ENCODE results near the gene OBI1.

Gene OBI1

DNA sequence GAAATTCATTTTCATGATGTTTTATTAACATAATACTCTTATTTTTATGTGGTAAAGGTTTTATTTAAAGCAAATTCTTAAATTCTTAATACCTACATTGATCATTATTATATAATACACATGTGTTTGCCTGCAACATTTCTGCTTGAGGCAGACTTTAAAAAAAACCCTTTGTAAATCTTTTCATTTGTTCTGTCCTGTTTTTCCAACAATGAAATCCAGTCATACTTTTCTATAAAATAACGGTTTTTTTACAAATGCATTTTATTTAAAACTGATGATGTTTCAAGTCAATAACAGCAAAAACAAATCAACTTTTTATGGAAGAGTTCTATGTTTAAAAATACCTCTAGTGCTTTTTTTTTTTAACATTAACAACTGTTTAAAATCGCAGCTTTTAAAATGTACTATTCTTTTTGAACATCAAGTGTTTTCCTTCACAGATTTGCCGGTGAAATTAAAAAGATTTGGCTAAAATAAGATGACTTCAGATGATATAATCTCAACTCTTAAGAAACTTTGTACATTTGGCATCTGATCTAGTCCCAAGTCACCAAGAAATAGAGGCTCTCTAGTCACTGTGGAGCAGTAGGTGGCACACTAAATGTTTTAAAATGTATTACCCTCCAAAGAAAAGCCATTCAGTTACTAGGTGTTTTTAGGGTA is 60.7 kb downstream of the OBI1 start:
- Histone ChIP-seq H3K9ac (ENCODE audit: low read depth in 1 of 2, low read length in 2 of 2) (no peak overlapping the region), H3K27ac (ENCODE audit: low read depth in 2 of 2, low read length in 2 of 2) (no peak overlapping the region), H3K4me3 (ENCODE audit: low read length in 2 of 2) (no peak overlapping the region), H3K4me1 (ENCODE audit: control insufficient read depth in 2 of 2, insufficient read depth in 2 of 2, low read length in 2 of 2) (peaks cover 13 to 16% of the 10 kb centered on the region in 2 donors), H3K27me3 (ENCODE audit: control insufficient read depth in 2 of 2, insufficient read depth in 2 of 2, low read length in 2 of 2) (peaks cover 84 to 93% of the 10 kb centered on the region in 2 donors), H3K36me3 (ENCODE audit: control insufficient read depth in 2 of 2, insufficient read depth in 2 of 2, low read length in 2 of 2) (no peaks in the 10 kb centered on the region), H3K9me3 (ENCODE audit: control insufficient read depth in 2 of 2, low read length in 2 of 2) (no peaks in the 10 kb centered on the region)

DNA sequence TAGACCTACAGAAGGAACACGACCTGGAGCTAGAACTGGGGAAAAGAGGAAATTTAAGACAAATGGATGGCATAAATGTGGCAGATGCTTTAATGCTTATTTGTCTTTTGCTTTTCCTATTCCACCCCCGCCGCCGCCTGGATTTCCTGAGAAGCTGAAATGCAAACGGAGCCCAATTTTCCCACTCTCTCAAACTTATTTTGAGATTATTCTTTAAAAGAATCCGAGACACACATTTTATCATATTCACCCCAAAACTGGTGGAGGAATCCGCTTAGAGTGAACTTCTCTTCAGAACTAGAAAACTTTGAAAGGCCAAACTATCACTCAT is 61.4 kb downstream of the OBI1 start:
- Histone ChIP-seq H3K27me3 (ENCODE audit: control insufficient read depth in 2 of 2, insufficient read depth in 2 of 2, low read length in 2 of 2) (peaks cover 83 to 93% of the 10 kb centered on the region in 2 donors), H3K9ac (ENCODE audit: low read depth in 1 of 2, low read length in 2 of 2) (no peak overlapping the region), H3K9me3 (ENCODE audit: control insufficient read depth in 2 of 2, low read length in 2 of 2) (no peaks in the 10 kb centered on the region), H3K27ac (ENCODE audit: low read depth in 2 of 2, low read length in 2 of 2) (no peak overlapping the region), H3K4me3 (ENCODE audit: low read length in 2 of 2) (no peak overlapping the region), H3K36me3 (ENCODE audit: control insufficient read depth in 2 of 2, insufficient read depth in 2 of 2, low read length in 2 of 2) (no peaks in the 10 kb centered on the region), H3K4me1 (ENCODE audit: control insufficient read depth in 2 of 2, insufficient read depth in 2 of 2, low read length in 2 of 2) (peaks cover 9 to 11% of the 10 kb centered on the region in 2 donors)

DNA sequence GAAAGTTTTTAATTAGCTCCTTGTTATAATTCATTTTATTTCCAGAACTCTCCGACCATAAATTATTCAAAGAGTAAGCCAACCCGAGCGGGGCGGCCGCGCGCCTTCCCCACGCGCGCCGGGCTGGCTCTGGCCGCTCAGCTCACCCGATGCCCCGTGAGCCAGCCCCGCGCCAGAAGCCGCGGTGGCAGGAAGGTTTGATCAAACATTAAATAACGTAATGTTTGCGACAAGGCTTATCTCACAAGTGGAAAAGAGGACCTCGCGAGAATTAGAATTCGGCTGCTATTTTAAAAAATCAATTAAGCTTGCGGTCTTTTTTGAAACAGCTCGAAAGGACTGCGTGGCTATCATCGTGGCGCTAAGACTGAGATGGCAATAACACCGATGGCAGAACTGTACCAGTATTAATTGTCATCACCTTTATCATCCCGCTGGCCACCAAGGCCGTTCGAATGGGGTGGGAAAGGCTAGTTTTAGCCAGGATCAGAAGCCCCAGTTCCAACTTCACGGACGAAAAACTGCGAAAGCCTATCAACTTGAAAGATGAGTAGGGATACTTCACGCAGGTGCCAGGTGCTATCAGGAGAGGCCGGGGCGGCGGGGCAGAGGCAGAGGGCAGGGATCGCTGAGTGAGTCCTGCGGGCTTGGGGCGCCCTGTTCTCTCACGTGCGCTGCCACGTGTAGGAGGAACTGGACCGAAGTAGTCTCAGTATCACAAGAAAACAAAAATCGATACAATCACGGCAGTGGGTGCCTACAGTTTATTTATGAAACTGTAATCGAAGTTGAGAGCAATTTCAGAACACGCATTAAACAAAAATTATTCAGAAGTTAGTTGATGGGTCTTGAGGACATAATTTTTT is 62.0 kb downstream of the OBI1 start:
- Histone ChIP-seq H3K4me3 (ENCODE audit: low read length in 2 of 2) (no peak overlapping the region), H3K4me1 (ENCODE audit: control insufficient read depth in 2 of 2, insufficient read depth in 2 of 2, low read length in 2 of 2) (peaks cover 5 to 7% of the 10 kb centered on the region in 2 donors), H3K9ac (ENCODE audit: low read depth in 1 of 2, low read length in 2 of 2) (no peak overlapping the region), H3K27ac (ENCODE audit: low read depth in 2 of 2, low read length in 2 of 2) (no peak overlapping the region), H3K27me3 (ENCODE audit: control insufficient read depth in 2 of 2, insufficient read depth in 2 of 2, low read length in 2 of 2) (peaks cover 81 to 92% of the 10 kb centered on the region in 2 donors), H3K36me3 (ENCODE audit: control insufficient read depth in 2 of 2, insufficient read depth in 2 of 2, low read length in 2 of 2) (no peaks in the 10 kb centered on the region), H3K9me3 (ENCODE audit: control insufficient read depth in 2 of 2, low read length in 2 of 2) (no peaks in the 10 kb centered on the region)

DNA sequence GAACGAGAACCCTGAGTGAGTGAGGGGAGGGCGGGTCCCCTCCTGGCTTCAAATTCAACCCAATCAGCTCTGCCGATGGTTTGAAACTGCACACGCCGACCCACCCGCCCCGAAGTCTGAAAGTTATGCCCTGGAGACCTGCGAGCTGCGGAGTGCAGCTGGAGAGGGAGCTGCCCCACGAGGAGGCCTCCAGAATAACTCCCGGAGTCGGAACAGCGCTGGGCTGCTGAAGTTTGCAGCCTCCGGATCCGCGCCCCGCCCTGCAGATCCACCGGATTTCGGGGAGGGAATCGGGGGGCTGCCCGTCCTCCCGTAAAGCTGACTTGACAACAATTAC is 62.6 kb downstream of the OBI1 start:
- H3K36me3 ChIP-seq (ENCODE audit: control insufficient read depth in 2 of 2, insufficient read depth in 2 of 2, low read length in 2 of 2), result no peaks in the 10 kb centered on the region
- peaks cover 3% of the 10 kb centered on the region in 2 donors for H3K4me1 ChIP-seq (ENCODE audit: control insufficient read depth in 2 of 2, insufficient read depth in 2 of 2, low read length in 2 of 2)
- H3K4me3 ChIP-seq (ENCODE audit: low read length in 2 of 2), result no peak overlapping the region
- H3K27ac ChIP-seq (ENCODE audit: low read depth in 2 of 2, low read length in 2 of 2), result no peak overlapping the region
- peaks cover 79 to 89% of the 10 kb centered on the region in 2 donors for H3K27me3 ChIP-seq (ENCODE audit: control insufficient read depth in 2 of 2, insufficient read depth in 2 of 2, low read length in 2 of 2)
- H3K9ac ChIP-seq (ENCODE audit: low read depth in 1 of 2, low read length in 2 of 2), result no peak overlapping the region
- H3K9me3 ChIP-seq (ENCODE audit: control insufficient read depth in 2 of 2, low read length in 2 of 2), result no peaks in the 10 kb centered on the region

DNA sequence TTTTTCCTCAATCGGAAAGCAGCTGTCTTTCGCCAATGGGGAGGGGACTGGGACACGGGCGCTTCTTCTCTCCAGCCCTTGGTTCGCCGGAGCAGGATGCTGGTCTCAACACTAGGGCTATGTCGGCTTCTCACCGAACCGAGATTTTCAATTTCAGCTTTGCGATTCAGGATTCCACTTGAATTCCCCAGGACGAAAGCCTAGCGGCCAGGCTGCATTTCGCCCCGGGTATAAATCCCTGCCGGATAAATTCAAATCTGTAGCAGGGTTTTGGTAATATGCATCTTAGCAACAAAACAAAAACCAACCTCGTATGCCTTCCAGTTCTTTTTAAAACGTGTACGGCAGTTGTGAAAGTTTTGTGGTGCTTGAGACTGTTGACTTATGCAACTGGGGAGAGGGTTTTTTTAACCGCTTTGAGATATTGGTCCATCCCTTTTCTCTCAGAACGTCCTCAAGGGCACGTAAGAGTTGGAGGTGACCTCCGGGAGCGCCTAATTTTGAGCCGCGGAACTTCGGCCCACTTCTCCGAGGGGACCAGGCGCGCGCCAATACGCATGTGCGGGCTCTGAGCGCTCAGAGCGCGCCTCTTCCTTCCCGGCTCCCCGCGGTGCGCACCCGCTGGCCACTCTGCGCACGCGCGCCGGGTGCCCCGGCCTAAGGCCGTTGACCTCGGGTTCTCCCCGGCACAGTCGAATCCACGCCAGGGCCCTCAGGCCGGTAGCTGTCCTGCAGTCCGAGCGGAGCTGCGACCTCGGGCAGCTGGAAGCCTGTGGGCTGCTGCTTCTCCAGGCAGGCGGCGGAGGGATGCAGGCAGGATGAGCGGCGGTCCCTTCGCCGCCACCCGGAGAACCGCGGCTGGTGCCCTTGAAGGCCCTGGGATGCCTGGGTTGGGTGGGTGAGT is 63.2 kb downstream of the OBI1 start:
- Histone ChIP-seq H3K4me3 (ENCODE audit: low read length in 2 of 2) (no peak overlapping the region), H3K4me1 (ENCODE audit: control insufficient read depth in 2 of 2, insufficient read depth in 2 of 2, low read length in 2 of 2) (no peaks in the 10 kb centered on the region), H3K27me3 (ENCODE audit: control insufficient read depth in 2 of 2, insufficient read depth in 2 of 2, low read length in 2 of 2) (peaks cover 75 to 83% of the 10 kb centered on the region in 2 donors), H3K36me3 (ENCODE audit: control insufficient read depth in 2 of 2, insufficient read depth in 2 of 2, low read length in 2 of 2) (no peaks in the 10 kb centered on the region), H3K9ac (ENCODE audit: low read depth in 1 of 2, low read length in 2 of 2) (no peak overlapping the region), H3K9me3 (ENCODE audit: control insufficient read depth in 2 of 2, low read length in 2 of 2) (no peaks in the 10 kb centered on the region), H3K27ac (ENCODE audit: low read depth in 2 of 2, low read length in 2 of 2) (no peak overlapping the region)

DNA sequence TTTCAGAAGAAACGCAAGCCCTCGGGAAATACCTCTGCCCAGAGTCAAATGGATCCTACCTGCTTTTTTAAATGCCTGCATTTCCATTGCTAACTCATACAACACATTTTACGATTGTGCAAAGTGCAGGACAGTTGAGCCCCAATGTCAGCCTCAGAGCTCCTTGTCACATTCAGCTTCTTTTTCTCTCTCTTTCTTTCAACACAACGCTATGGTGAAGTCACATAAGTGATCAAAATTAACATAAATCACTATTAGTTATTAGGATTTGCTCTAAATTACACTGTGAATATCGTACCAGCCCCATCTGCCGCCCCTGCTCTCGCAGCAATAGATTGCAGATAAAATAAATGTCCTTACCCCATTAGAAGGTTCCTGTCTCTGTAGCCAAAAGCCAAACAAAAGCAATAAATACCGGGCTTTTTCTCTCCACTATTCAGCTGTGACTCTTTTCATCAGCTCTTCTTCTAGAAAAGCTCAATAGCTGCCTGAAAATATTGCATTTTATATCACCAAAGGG is 64.4 kb downstream of the OBI1 start:
- Histone ChIP-seq H3K9me3 (ENCODE audit: control insufficient read depth in 2 of 2, low read length in 2 of 2) (peaks cover 0 to under 1% of the 10 kb centered on the region in 2 donors), H3K4me3 (ENCODE audit: low read length in 2 of 2) (no peak overlapping the region), H3K36me3 (ENCODE audit: control insufficient read depth in 2 of 2, insufficient read depth in 2 of 2, low read length in 2 of 2) (no peaks in the 10 kb centered on the region), H3K27ac (ENCODE audit: low read depth in 2 of 2, low read length in 2 of 2) (no peak overlapping the region), H3K27me3 (ENCODE audit: control insufficient read depth in 2 of 2, insufficient read depth in 2 of 2, low read length in 2 of 2) (peaks cover 66 to 70% of the 10 kb centered on the region in 2 donors), H3K4me1 (ENCODE audit: control insufficient read depth in 2 of 2, insufficient read depth in 2 of 2, low read length in 2 of 2) (no peaks in the 10 kb centered on the region), H3K9ac (ENCODE audit: low read depth in 1 of 2, low read length in 2 of 2) (no peak overlapping the region)

DNA sequence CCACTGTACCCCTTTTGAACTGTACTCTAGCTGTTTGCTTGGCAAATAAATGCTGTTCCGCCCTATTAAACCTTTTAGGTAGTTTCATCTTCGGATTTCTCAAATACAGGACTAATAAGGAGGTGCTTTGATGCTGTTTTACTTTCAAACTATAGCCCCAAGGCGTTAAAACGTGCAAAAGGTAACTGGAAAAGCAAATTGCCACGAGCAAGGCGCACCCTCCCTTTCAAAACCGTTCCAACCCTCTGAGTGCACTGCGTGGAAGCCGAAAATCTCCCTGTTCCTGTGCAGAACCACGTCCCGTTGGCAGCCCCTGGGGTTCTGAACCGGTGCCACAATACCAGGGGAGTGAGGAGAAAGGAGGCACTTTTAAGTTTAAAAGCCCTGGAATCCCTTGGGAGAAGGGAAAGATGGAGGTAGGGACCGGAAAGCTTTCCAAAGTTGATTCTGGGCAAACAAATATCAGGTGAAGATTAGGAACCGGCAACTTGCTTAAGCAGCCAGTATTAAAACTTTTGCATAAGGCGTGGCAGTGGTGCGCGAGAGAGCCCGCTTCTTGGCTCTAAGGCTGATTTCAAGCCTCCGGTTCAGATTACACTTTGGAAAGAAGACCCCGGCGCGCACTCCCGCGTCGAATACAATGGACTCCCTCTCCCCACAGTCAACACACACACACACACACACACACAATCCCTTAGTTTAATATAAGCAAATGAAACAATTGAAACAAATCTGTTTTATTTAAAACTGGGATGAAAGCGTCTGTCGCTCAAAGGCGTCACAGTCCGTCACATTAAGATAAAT is 65.1 kb downstream of the OBI1 start:
- Histone ChIP-seq H3K36me3 (ENCODE audit: control insufficient read depth in 2 of 2, insufficient read depth in 2 of 2, low read length in 2 of 2) (no peaks in the 10 kb centered on the region), H3K27ac (ENCODE audit: low read depth in 2 of 2, low read length in 2 of 2) (no peak overlapping the region), H3K27me3 (ENCODE audit: control insufficient read depth in 2 of 2, insufficient read depth in 2 of 2, low read length in 2 of 2) (peaks cover 59 to 64% of the 10 kb centered on the region in 2 donors), H3K9ac (ENCODE audit: low read depth in 1 of 2, low read length in 2 of 2) (no peak overlapping the region), H3K9me3 (ENCODE audit: control insufficient read depth in 2 of 2, low read length in 2 of 2) (peaks cover 0 to 2% of the 10 kb centered on the region in 2 donors), H3K4me3 (ENCODE audit: low read length in 2 of 2) (no peak overlapping the region), H3K4me1 (ENCODE audit: control insufficient read depth in 2 of 2, insufficient read depth in 2 of 2, low read length in 2 of 2) (no peaks in the 10 kb centered on the region)

DNA sequence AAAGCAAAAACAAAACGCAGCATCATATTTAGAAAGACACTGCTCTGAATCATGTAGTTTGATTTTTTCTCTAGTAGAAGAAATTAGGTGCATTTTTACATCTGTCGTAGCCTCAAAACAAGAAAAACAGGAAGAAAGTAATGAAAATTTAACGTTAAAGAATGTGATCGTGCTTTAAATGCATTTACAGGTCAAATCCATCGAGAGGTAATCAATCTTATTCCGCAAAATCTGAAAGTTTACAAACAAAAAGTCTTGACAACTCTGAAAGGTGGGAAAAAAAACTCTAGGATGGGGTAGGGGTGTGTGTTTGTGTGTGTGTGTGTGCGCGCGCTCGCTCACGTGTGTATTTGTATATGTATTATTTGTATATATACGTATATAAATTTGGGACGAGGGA is 65.8 kb downstream of the OBI1 start:
- Histone ChIP-seq H3K9ac (ENCODE audit: low read depth in 1 of 2, low read length in 2 of 2) (no peak overlapping the region), H3K36me3 (ENCODE audit: control insufficient read depth in 2 of 2, insufficient read depth in 2 of 2, low read length in 2 of 2) (no peaks in the 10 kb centered on the region), H3K4me3 (ENCODE audit: low read length in 2 of 2) (no peak overlapping the region), H3K27ac (ENCODE audit: low read depth in 2 of 2, low read length in 2 of 2) (no peak overlapping the region), H3K4me1 (ENCODE audit: control insufficient read depth in 2 of 2, insufficient read depth in 2 of 2, low read length in 2 of 2) (no peaks in the 10 kb centered on the region), H3K9me3 (ENCODE audit: control insufficient read depth in 2 of 2, low read length in 2 of 2) (peaks cover 0 to 2% of the 10 kb centered on the region in 2 donors), H3K27me3 (ENCODE audit: control insufficient read depth in 2 of 2, insufficient read depth in 2 of 2, low read length in 2 of 2) (peaks cover 53 to 58% of the 10 kb centered on the region in 2 donors)

DNA sequence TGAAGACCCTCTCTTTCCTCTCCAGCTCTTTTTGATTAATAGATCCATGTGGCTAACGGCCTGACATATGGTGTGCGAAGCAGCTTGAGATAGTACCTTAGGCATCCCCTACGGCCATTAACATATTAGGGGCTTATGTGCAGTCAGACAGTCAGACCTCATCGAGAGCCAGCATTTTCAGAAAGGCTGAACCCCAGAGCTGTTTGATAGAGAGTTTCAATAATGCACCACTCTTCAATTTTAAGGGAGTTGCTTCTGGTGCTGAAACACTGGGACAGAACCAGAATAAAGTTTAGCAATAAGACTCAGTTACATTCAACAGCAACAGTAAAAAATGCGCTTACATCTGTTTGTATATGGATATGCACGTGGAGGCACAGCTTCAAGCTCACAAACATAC is 66.4 kb downstream of the OBI1 start:
- Histone ChIP-seq H3K27me3 (ENCODE audit: control insufficient read depth in 2 of 2, insufficient read depth in 2 of 2, low read length in 2 of 2) (peaks cover 50 to 54% of the 10 kb centered on the region in 2 donors), H3K4me3 (ENCODE audit: low read length in 2 of 2) (no peak overlapping the region), H3K36me3 (ENCODE audit: control insufficient read depth in 2 of 2, insufficient read depth in 2 of 2, low read length in 2 of 2) (no peaks in the 10 kb centered on the region), H3K9ac (ENCODE audit: low read depth in 1 of 2, low read length in 2 of 2) (no peak overlapping the region), H3K27ac (ENCODE audit: low read depth in 2 of 2, low read length in 2 of 2) (no peak overlapping the region), H3K9me3 (ENCODE audit: control insufficient read depth in 2 of 2, low read length in 2 of 2) (peaks cover 0 to 2% of the 10 kb centered on the region in 2 donors), H3K4me1 (ENCODE audit: control insufficient read depth in 2 of 2, insufficient read depth in 2 of 2, low read length in 2 of 2) (no peaks in the 10 kb centered on the region)

Data from mucosa of rectum (tissue), 2 donors.